Jurkat, Clone E6-1 (cell line): ENCODE results near the gene MMRN2.
A peak's percentile ranks its signal among the peaks of the same experiment; 100 is the strongest.

Experiments
- DNase-seq: peaks from one replicate; pipeline ENCODE4 v3.0.0-alpha.2; 2011; ENCODE audit warnings: low read depth, low spot score
- H3K4me3 ChIP-seq: 2 replicates; pipeline ENCODE4 v1.5.1; 2011; ENCODE audit warnings: mild to moderate bottlenecking, low read length, control low read depth, moderate library complexity

Gene MMRN2

GRCh38 chr10:86900955-86901354, 56.5 kb downstream of the MMRN2 start:
- H3K4me3 ChIP-seq, result no peak overlapping the region
- no peak for DNase-seq

GRCh38 chr10:86899670-86900276, 57.6 kb downstream of the MMRN2 start:
- DNase-seq, result peak; percentile 22
- no peak overlapping the region for H3K4me3 ChIP-seq

GRCh38 chr10:86899132-86899531, 58.3 kb downstream of the MMRN2 start:
- H3K4me3 ChIP-seq, result no peak overlapping the region
- no peak for DNase-seq

GRCh38 chr10:86898511-86898910, 58.9 kb downstream of the MMRN2 start:
- DNase-seq, result no peak
- no peak overlapping the region for H3K4me3 ChIP-seq

GRCh38 chr10:86889997-86890396, 67.4 kb downstream of the MMRN2 start:
- no peak for DNase-seq
- no peak overlapping the region for H3K4me3 ChIP-seq

GRCh38 chr10:86888585-86889381, 68.6 kb downstream of the MMRN2 start:
- DNase-seq, result peak; percentile 27
- no peak overlapping the region for H3K4me3 ChIP-seq
